ENCODE data around the gene PCDHB5. TPM values are rescaled to one million over a fixed set of nuclear protein-coding genes. Genes with fewer than 3 reads are reported as not detected.
A peak's percentile ranks its signal among the peaks of the same experiment; 100 is the strongest.
"Not testable (repeated sequence)": the region's sequence is repeated elsewhere in the genome, so short reads cannot be mapped to it uniquely, and the experiment has no call there.

Gene PCDHB5
- polyA plus RNA-seq, 6 donors from 2014 or later, result 0.08 to 0.43 TPM; not detected in 4

- DNase-seq; H3K4me3 Mint-ChIP-seq; H3K4me1 Mint-ChIP-seq; ATAC-seq (ENCODE audit: low read depth in 2 of 2); H3K27ac Mint-ChIP-seq: not testable (repeated sequence)
- Mint-ChIP-seq H3K36me3 (peaks cover 7 to 13% of the 10 kb centered on the region in 2 donors), H3K27me3 (peaks cover 28 to 47% (median 28%) of the 10 kb centered on the region in 3 donors), H3K9me3 (peaks cover 0 to 49% (median 29%) of the 10 kb centered on the region in 7 donors)
Measured at GRCh38 chr5:141157901-141158300, 22.9 kb downstream of the PCDHB5 start.

GRCh38 chr5:141172381-141173204 is 37.6 kb downstream of the PCDHB5 start, which contains the start of gene PCDHB7:
Gene PCDHB7 (plus strand): TSS chr5:141172644. CDS start chr5:141172836, 192 bp downstream.
- DNase-seq, result no peak
- Mint-ChIP-seq H3K27me3 (peaks cover 24 to 42% (median 29%) of the 10 kb centered on the region in 3 donors), H3K36me3 (peaks cover 5 to 8% of the 10 kb centered on the region in 2 donors), H3K27ac (peak within 1 kb of the TSS in 2 of 6 donors; percentile 6 to 60), H3K9me3 (peaks cover 3 to 27% (median 14%) of the 10 kb centered on the region in 7 donors), H3K4me1 (peaks cover 0 to 8% (median 4%) of the 10 kb centered on the region in 3 donors), H3K4me3 (peak within 1 kb of the TSS in 1 of 8 donors; percentile 40)
- no peak for ATAC-seq (ENCODE audit: low read depth in 2 of 2)

- not testable (repeated sequence) for H3K27ac Mint-ChIP-seq; H3K36me3 Mint-ChIP-seq; DNase-seq; ATAC-seq (ENCODE audit: low read depth in 2 of 2); H3K4me1 Mint-ChIP-seq
- Mint-ChIP-seq H3K4me3 (peak overlapping the region in 1 of 8 donors; percentile 29), H3K27me3 (peaks cover 12 to 29% (median 14%) of the 10 kb centered on the region in 3 donors), H3K9me3 (peaks cover 0 to 27% (median 14%) of the 10 kb centered on the region in 7 donors)
Measured at GRCh38 chr5:141174291-141175104, 39.5 kb downstream of the PCDHB5 start.

- Mint-ChIP-seq H3K27ac (no peak overlapping the region), H3K9me3 (peaks cover 0 to 36% (median 17%) of the 10 kb centered on the region in 7 donors), H3K27me3 (peaks cover 9 to 29% (median 14%) of the 10 kb centered on the region in 3 donors)
Measured at GRCh38 chr5:141175933-141176332, 40.9 kb downstream of the PCDHB5 start.

GRCh38 chr5:141177577-141178191 is 42.7 kb downstream of the PCDHB5 start, which contains the start of gene PCDHB8:
Gene PCDHB8 (plus strand): TSS chr5:141177790. CDS start chr5:141178035, 245 bp downstream.
- not testable (repeated sequence) for H3K4me3 Mint-ChIP-seq; H3K4me1 Mint-ChIP-seq; ATAC-seq (ENCODE audit: low read depth in 2 of 2); H3K27ac Mint-ChIP-seq; DNase-seq
- H3K36me3 Mint-ChIP-seq, result peaks cover 7 to 13% of the 10 kb centered on the region in 2 donors
- H3K27me3 Mint-ChIP-seq, result peaks cover 13 to 37% (median 17%) of the 10 kb centered on the region in 3 donors
- H3K9me3 Mint-ChIP-seq, result peaks cover 1 to 42% (median 20%) of the 10 kb centered on the region in 7 donors

More at GRCh38 chr5:141175933-141176332, 40.9 kb downstream of the PCDHB5 start:
- no peak for DNase-seq
- Mint-ChIP-seq H3K4me3 (no peak overlapping the region), H3K4me1 (peaks cover 0 to 8% (median 4%) of the 10 kb centered on the region in 3 donors), H3K36me3 (peaks cover 0 to 5% of the 10 kb centered on the region in 2 donors)
- no peak for ATAC-seq (ENCODE audit: low read depth in 2 of 2)

- not testable (repeated sequence) for H3K4me1 Mint-ChIP-seq; H3K27ac Mint-ChIP-seq; ATAC-seq (ENCODE audit: low read depth in 2 of 2); H3K4me3 Mint-ChIP-seq; DNase-seq
- H3K9me3 Mint-ChIP-seq, result peaks cover 5 to 38% (median 22%) of the 10 kb centered on the region in 7 donors
- peaks cover 8 to 17% of the 10 kb centered on the region in 2 donors for H3K36me3 Mint-ChIP-seq
- H3K27me3 Mint-ChIP-seq, result peaks cover 18 to 32% (median 25%) of the 10 kb centered on the region in 3 donors
Measured at GRCh38 chr5:141179371-141179770, 44.4 kb downstream of the PCDHB5 start.

- H3K27ac Mint-ChIP-seq, result peak overlapping the region in 1 of 6 donors; percentile 89
- H3K4me3 Mint-ChIP-seq; H3K4me1 Mint-ChIP-seq; ATAC-seq (ENCODE audit: low read depth in 2 of 2); DNase-seq: not testable (repeated sequence)
- peaks cover 16 to 37% (median 30%) of the 10 kb centered on the region in 3 donors for H3K27me3 Mint-ChIP-seq
- H3K36me3 Mint-ChIP-seq, result peaks cover 11 to 17% of the 10 kb centered on the region in 2 donors
- H3K9me3 Mint-ChIP-seq, result peaks cover 5 to 41% (median 25%) of the 10 kb centered on the region in 7 donors
Measured at GRCh38 chr5:141179876-141180275, 44.9 kb downstream of the PCDHB5 start.

GRCh38 chr5:141180313-141180712 is 45.3 kb downstream of the PCDHB5 start:
- Mint-ChIP-seq H3K36me3 (peaks cover 14 to 17% of the 10 kb centered on the region in 2 donors), H3K4me1 (peaks cover 0 to 4% (median 0%) of the 10 kb centered on the region in 3 donors), H3K4me3 (no peak overlapping the region), H3K27me3 (peaks cover 12 to 40% (median 33%) of the 10 kb centered on the region in 3 donors), H3K27ac (peak overlapping the region in 1 of 6 donors; percentile 89), H3K9me3 (peaks cover 5 to 42% (median 26%) of the 10 kb centered on the region in 7 donors)
- no peak for ATAC-seq (ENCODE audit: low read depth in 2 of 2)
- no peak for DNase-seq

GRCh38 chr5:141182248-141182647 is 47.2 kb downstream of the PCDHB5 start, which contains the start of gene PCDHB16:
Gene PCDHB16 (plus strand): TSS chr5:141182387. CDS start chr5:141182560, 173 bp downstream.
- Mint-ChIP-seq H3K4me1 (peaks cover 5 to 8% (median 5%) of the 10 kb centered on the region in 3 donors), H3K36me3 (peaks cover 22 to 28% of the 10 kb centered on the region in 2 donors), H3K9me3 (peaks cover 8 to 54% (median 35%) of the 10 kb centered on the region in 7 donors), H3K4me3 (no peak within 1 kb of the TSS), H3K27me3 (peaks cover 27 to 56% (median 44%) of the 10 kb centered on the region in 3 donors), H3K27ac (peak within 1 kb of the TSS in 1 of 6 donors; percentile 15)
- ATAC-seq (ENCODE audit: low read depth in 2 of 2), result no peak
- no peak for DNase-seq

GRCh38 chr5:141184117-141184855 is 49.3 kb downstream of the PCDHB5 start:
- not testable (repeated sequence) for H3K4me1 Mint-ChIP-seq; DNase-seq; ATAC-seq (ENCODE audit: low read depth in 2 of 2)
- H3K9me3 Mint-ChIP-seq, result peaks cover 10 to 68% (median 44%) of the 10 kb centered on the region in 7 donors
- peaks cover 26 to 36% of the 10 kb centered on the region in 2 donors for H3K36me3 Mint-ChIP-seq
- H3K4me3 Mint-ChIP-seq, result peak overlapping the region in 2 of 8 donors; percentile 17 to 30
- peak overlapping the region in 1 of 6 donors; percentile 73 for H3K27ac Mint-ChIP-seq
- H3K27me3 Mint-ChIP-seq, result peaks cover 32 to 71% (median 57%) of the 10 kb centered on the region in 3 donors

- H3K9me3 Mint-ChIP-seq, result peaks cover 8 to 75% (median 46%) of the 10 kb centered on the region in 7 donors
- peaks cover 42 to 78% (median 57%) of the 10 kb centered on the region in 3 donors for H3K27me3 Mint-ChIP-seq
Measured at GRCh38 chr5:141186897-141187512, 52.0 kb downstream of the PCDHB5 start, which contains the start of gene PCDHB9. Gene PCDHB9 (plus strand): TSS chr5:141187161. CDS start chr5:141187319, 158 bp downstream.

More at GRCh38 chr5:141186897-141187512, 52.0 kb downstream of the PCDHB5 start, which contains the start of gene PCDHB9:
- H3K4me3 Mint-ChIP-seq, result peak within 1 kb of the TSS in 5 of 8 donors; percentile 10 to 50 (median 42)
- peak within 1 kb of the TSS in 1 of 6 donors; percentile 2 for H3K27ac Mint-ChIP-seq
- H3K4me1 Mint-ChIP-seq, result peaks cover 5 to 9% (median 5%) of the 10 kb centered on the region in 3 donors
- ATAC-seq (ENCODE audit: low read depth in 2 of 2) (no peak), DNase-seq (peak; percentile 6)
- peaks cover 26 to 43% of the 10 kb centered on the region in 2 donors for H3K36me3 Mint-ChIP-seq

All from naive B cell (primary cell).